Occipital lobe (tissue), 2 donors: ENCODE results near the gene TBC1D22A. TPM values are rescaled to one million over a fixed set of nuclear protein-coding genes. Genes with fewer than 3 reads are reported as not detected.
"Not testable (repeated sequence)": the region's sequence is repeated elsewhere in the genome, so short reads cannot be mapped to it uniquely, and the experiment has no call there.

Source experiments
- DNase-seq: peaks from one replicate; lab custom pipeline; 2025; lab: John Stamatoyannopoulos, UW
- total RNA-seq: library from RNA; depleted of rRNA; stranded (reverse); fragments of >200 nt; gene quantifications from one replicate; pipeline ENCODE4 v1.2.3, GENCODE V29; 2014

Gene TBC1D22A
- total RNA-seq, 1 donor from 2014 or later = 4.5 TPM

GRCh38 chr22:46812034-46812605, 49.7 kb downstream of the TBC1D22A start:
- DNase-seq = no peak

- no peak for DNase-seq
These were observed 50.3 kb downstream of the TBC1D22A start for GRCh38 chr22:46812788-46813187.

- DNase-seq = no peak
These were observed 51.6 kb downstream of the TBC1D22A start for GRCh38 chr22:46813816-46814597.

- DNase-seq = no peak
These were observed 52.7 kb downstream of the TBC1D22A start for GRCh38 chr22:46815132-46815531.

- DNase-seq = no peak
These were observed 53.1 kb downstream of the TBC1D22A start for GRCh38 chr22:46815559-46815895.

- no peak for DNase-seq
These were observed 53.7 kb downstream of the TBC1D22A start for GRCh38 chr22:46815896-46816731.

- DNase-seq = not testable (repeated sequence)
These were observed 54.9 kb downstream of the TBC1D22A start for GRCh38 chr22:46817390-46817789.

GRCh38 chr22:46823248-46823647, 60.8 kb downstream of the TBC1D22A start:
- DNase-seq = no peak

- no peak for DNase-seq
These were observed 61.2 kb downstream of the TBC1D22A start for GRCh38 chr22:46823654-46824053.

- no peak for DNase-seq
These were observed 62.0 kb downstream of the TBC1D22A start for GRCh38 chr22:46824344-46824909.

- no peak for DNase-seq
These were observed 62.6 kb downstream of the TBC1D22A start for GRCh38 chr22:46824980-46825544.

- DNase-seq = no peak
These were observed 64.1 kb downstream of the TBC1D22A start for GRCh38 chr22:46826438-46827135.

GRCh38 chr22:46827136-46827780, 64.8 kb downstream of the TBC1D22A start:
- no peak for DNase-seq

GRCh38 chr22:46827781-46828180, 65.3 kb downstream of the TBC1D22A start:
- no peak for DNase-seq

- no peak for DNase-seq
These were observed 66.0 kb downstream of the TBC1D22A start for GRCh38 chr22:46828323-46828900.

- DNase-seq = no peak
These were observed 66.9 kb downstream of the TBC1D22A start for GRCh38 chr22:46829117-46829891.

- DNase-seq = no peak
These were observed 67.7 kb downstream of the TBC1D22A start for GRCh38 chr22:46829941-46830715.

GRCh38 chr22:46830841-46831240, 68.4 kb downstream of the TBC1D22A start:
- DNase-seq = no peak

GRCh38 chr22:46833228-46833627, 70.8 kb downstream of the TBC1D22A start:
- no peak for DNase-seq
